ENCODE measurements around the gene SH2D1B.
"Not testable (repeated sequence)": the region's sequence is repeated elsewhere in the genome, so short reads cannot be mapped to it uniquely, and the experiment has no call there.

SH2D1B gene

DNA sequence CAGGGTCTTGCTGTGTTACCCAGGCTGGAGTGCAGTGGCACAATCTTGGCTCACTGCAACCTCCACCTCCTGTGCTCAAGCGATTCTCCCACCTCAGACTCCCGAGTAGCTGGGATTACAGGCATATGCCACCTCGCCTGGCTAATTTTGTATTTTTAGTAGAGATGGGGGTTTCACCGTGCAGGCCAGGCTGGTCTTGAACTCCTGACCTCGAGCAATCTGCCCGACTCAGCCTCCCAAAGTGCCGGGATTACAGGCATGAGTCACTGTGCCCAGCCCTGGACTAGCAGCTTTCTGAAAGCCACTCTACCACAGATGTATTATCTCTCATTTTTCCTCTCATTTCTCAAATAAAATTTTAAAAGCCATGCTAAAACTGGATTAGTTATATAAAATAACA is 6.6 kb upstream of the SH2D1B start:
- not testable (repeated sequence) for H3K14ac ChIP-seq (ENCODE audit: low read length in 2 of 2); H4K8ac ChIP-seq (ENCODE audit: low read length); H3K27ac ChIP-seq (ENCODE audit: low read length, poor library complexity, severe bottlenecking); H4K91ac ChIP-seq (ENCODE audit: low read length); H2BK12ac ChIP-seq (ENCODE audit: low read length in 2 of 2); H3K9me3 ChIP-seq (ENCODE audit: control insufficient read depth, low read length); H3K9ac ChIP-seq (ENCODE audit: low read length); H2BK15ac ChIP-seq (ENCODE audit: low read depth, poor library complexity, severe bottlenecking); H3K4me2 ChIP-seq (ENCODE audit: low read length, poor library complexity, severe bottlenecking); H3K4ac ChIP-seq (ENCODE audit: low read depth in 1 of 2, low read length in 2 of 2); H2BK120ac ChIP-seq (ENCODE audit: low read depth, low read length); H3K4me3 ChIP-seq (ENCODE audit: insufficient read depth in 1 of 2, low read depth in 1 of 2, low read length in 2 of 2); H2BK5ac ChIP-seq (ENCODE audit: low read depth, low read length, poor library complexity, severe bottlenecking); H3K18ac ChIP-seq (ENCODE audit: low read depth in 1 of 2, low read length in 2 of 2); H3K23ac ChIP-seq (ENCODE audit: low read length in 2 of 2); H2AFZ ChIP-seq (ENCODE audit: low read depth, low read length); H3K36me3 ChIP-seq (ENCODE audit: control insufficient read depth in 1 of 2, insufficient read depth in 2 of 2, low read depth in 1 of 2, low read length in 2 of 2); H3K4me1 ChIP-seq (ENCODE audit: control insufficient read depth, insufficient read depth, low read depth, low read length); H3K79me1 ChIP-seq (replicated peaks; ENCODE audit: low read length, poor library complexity, severe bottlenecking); H2AK5ac ChIP-seq (ENCODE audit: low read length, severe bottlenecking); H3K27me3 ChIP-seq (ENCODE audit: control insufficient read depth in 1 of 2, insufficient read depth in 1 of 2, low read length in 2 of 2); DNase-seq
- 73% methylated on average over 5 of the region's 7 CpGs for WGBS

DNA sequence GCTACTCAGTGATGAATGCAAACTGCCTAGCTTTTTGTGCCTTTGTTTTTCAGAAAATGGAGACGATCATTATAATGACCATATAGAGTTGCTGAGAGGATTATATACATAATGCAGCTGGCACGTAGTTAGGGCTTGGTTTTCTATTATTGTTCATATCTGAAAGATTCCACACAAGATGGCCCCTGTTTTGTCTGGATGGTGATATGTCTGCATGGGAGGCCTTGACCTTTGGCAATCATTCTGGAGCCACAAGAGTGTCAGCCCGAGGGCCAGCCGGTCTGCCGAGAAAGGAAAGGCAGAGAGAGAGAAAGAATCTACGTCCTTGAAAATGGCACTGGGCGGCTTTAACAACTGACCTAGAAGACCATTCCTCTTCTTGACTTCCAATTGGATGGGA is 5.7 kb upstream of the SH2D1B start:
- H4K8ac ChIP-seq (ENCODE audit: low read length) = no peak overlapping the region
- WGBS = over 99% methylated on average over 6 of the region's 7 CpGs
- no peak overlapping the region for H3K4me2 ChIP-seq (ENCODE audit: low read length, poor library complexity, severe bottlenecking)
- no peak overlapping the region for H3K4ac ChIP-seq (ENCODE audit: low read depth in 1 of 2, low read length in 2 of 2)
- no peak overlapping the region for H2BK12ac ChIP-seq (ENCODE audit: low read length in 2 of 2)
- H2BK15ac ChIP-seq (ENCODE audit: low read depth, poor library complexity, severe bottlenecking) = no peak overlapping the region
- H3K27me3 ChIP-seq (ENCODE audit: control insufficient read depth in 1 of 2, insufficient read depth in 1 of 2, low read length in 2 of 2) = no peaks in the 10 kb centered on the region
- no peak overlapping the region for H2BK5ac ChIP-seq (ENCODE audit: low read depth, low read length, poor library complexity, severe bottlenecking)
- H2AK5ac ChIP-seq (ENCODE audit: low read length, severe bottlenecking) = no peak overlapping the region
- H3K36me3 ChIP-seq (ENCODE audit: control insufficient read depth in 1 of 2, insufficient read depth in 2 of 2, low read depth in 1 of 2, low read length in 2 of 2) = no peaks in the 10 kb centered on the region
- no peak overlapping the region for H3K27ac ChIP-seq (ENCODE audit: low read length, poor library complexity, severe bottlenecking)
- H3K23ac ChIP-seq (ENCODE audit: low read length in 2 of 2) = no peak overlapping the region
- no peak overlapping the region for H3K9ac ChIP-seq (ENCODE audit: low read length)
- H2AFZ ChIP-seq (ENCODE audit: low read depth, low read length) = no peak overlapping the region
- no peaks in the 10 kb centered on the region for H3K4me1 ChIP-seq (ENCODE audit: control insufficient read depth, insufficient read depth, low read depth, low read length)
- peaks cover 7% of the 10 kb centered on the region for H3K9me3 ChIP-seq (ENCODE audit: control insufficient read depth, low read length)
- no peak overlapping the region for H3K18ac ChIP-seq (ENCODE audit: low read depth in 1 of 2, low read length in 2 of 2)
- H3K4me3 ChIP-seq (ENCODE audit: insufficient read depth in 1 of 2, low read depth in 1 of 2, low read length in 2 of 2) = no peak overlapping the region
- no peak overlapping the region for H3K14ac ChIP-seq (ENCODE audit: low read length in 2 of 2)
- no peak for DNase-seq
- H4K91ac ChIP-seq (ENCODE audit: low read length) = no peak overlapping the region
- no peak overlapping the region for H2BK120ac ChIP-seq (ENCODE audit: low read depth, low read length)
- no peaks in the 10 kb centered on the region for H3K79me1 ChIP-seq (replicated peaks; ENCODE audit: low read length, poor library complexity, severe bottlenecking)

DNA sequence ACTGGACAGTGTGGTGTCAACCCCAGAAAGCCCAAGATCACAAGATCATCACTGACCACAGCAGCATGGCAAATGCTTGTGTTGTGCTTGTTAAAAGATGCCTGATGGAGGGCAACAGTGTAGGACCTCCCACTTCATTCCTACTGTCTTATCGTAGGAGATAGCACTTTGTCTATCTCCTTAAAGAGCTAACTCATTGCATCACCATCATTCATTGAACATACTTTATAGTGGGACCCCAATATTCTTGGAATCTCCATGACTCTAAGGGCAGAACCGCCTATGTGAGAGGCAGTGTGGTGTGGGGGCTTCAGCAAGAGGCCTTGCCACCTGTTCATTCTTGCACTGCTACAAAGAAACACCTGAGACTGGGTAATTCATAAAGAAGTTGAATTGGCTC is 5.0 kb upstream of the SH2D1B start:
- Histone ChIP-seq H2BK15ac (ENCODE audit: low read depth, poor library complexity, severe bottlenecking) (no peak overlapping the region), H3K23ac (ENCODE audit: low read length in 2 of 2) (no peak overlapping the region), H3K14ac (ENCODE audit: low read length in 2 of 2) (no peak overlapping the region), H3K36me3 (ENCODE audit: control insufficient read depth in 1 of 2, insufficient read depth in 2 of 2, low read depth in 1 of 2, low read length in 2 of 2) (no peaks in the 10 kb centered on the region), H3K79me1 (replicated peaks; ENCODE audit: low read length, poor library complexity, severe bottlenecking) (no peaks in the 10 kb centered on the region), H2AFZ (ENCODE audit: low read depth, low read length) (no peak overlapping the region), H2AK5ac (ENCODE audit: low read length, severe bottlenecking) (no peak overlapping the region), H3K9me3 (ENCODE audit: control insufficient read depth, low read length) (peaks cover 7% of the 10 kb centered on the region), H2BK5ac (ENCODE audit: low read depth, low read length, poor library complexity, severe bottlenecking) (no peak overlapping the region), H3K4ac (ENCODE audit: low read depth in 1 of 2, low read length in 2 of 2) (no peak overlapping the region), H4K8ac (ENCODE audit: low read length) (no peak overlapping the region), H3K4me2 (ENCODE audit: low read length, poor library complexity, severe bottlenecking) (no peak overlapping the region), H3K27ac (ENCODE audit: low read length, poor library complexity, severe bottlenecking) (no peak overlapping the region), H3K9ac (ENCODE audit: low read length) (no peak overlapping the region), H3K4me1 (ENCODE audit: control insufficient read depth, insufficient read depth, low read depth, low read length) (no peaks in the 10 kb centered on the region), H3K4me3 (ENCODE audit: insufficient read depth in 1 of 2, low read depth in 1 of 2, low read length in 2 of 2) (no peak overlapping the region), H2BK120ac (ENCODE audit: low read depth, low read length) (no peak overlapping the region), H2BK12ac (ENCODE audit: low read length in 2 of 2) (no peak overlapping the region), H4K91ac (ENCODE audit: low read length) (no peak overlapping the region), H3K18ac (ENCODE audit: low read depth in 1 of 2, low read length in 2 of 2) (no peak overlapping the region), H3K27me3 (ENCODE audit: control insufficient read depth in 1 of 2, insufficient read depth in 1 of 2, low read length in 2 of 2) (no peaks in the 10 kb centered on the region)
- 89% methylated on average over 2 of the region's 2 CpGs for WGBS
- no peak for DNase-seq

DNA sequence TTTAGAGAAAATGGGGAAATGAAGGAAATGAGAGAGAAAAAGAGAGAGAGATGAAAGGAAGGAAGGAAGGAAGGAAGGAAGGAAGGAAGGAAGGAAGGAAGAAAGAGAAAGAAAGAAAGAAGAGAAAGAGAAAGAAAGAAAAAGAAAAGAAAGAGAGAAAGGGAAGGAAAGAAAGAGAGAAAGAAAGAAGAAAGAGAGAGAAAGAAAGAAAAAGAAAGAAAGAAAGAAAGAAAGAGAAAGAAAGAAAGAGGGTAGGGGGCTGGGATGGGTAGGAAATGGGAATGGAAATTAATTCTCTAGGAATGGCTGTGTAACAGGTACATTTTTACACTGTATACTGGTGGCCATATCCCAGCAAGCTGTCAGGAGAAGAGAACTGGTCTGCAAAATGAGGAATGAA is 4.3 kb upstream of the SH2D1B start:
- Histone ChIP-seq H2BK15ac (ENCODE audit: low read depth, poor library complexity, severe bottlenecking) (no peak overlapping the region), H3K9me3 (ENCODE audit: control insufficient read depth, low read length) (peaks cover 7% of the 10 kb centered on the region), H4K8ac (ENCODE audit: low read length) (no peak overlapping the region), H2AFZ (ENCODE audit: low read depth, low read length) (no peak overlapping the region), H3K79me1 (replicated peaks; ENCODE audit: low read length, poor library complexity, severe bottlenecking) (no peaks in the 10 kb centered on the region), H3K4ac (ENCODE audit: low read depth in 1 of 2, low read length in 2 of 2) (no peak overlapping the region), H3K18ac (ENCODE audit: low read depth in 1 of 2, low read length in 2 of 2) (no peak overlapping the region), H3K14ac (ENCODE audit: low read length in 2 of 2) (no peak overlapping the region), H2AK5ac (ENCODE audit: low read length, severe bottlenecking) (no peak overlapping the region), H2BK120ac (ENCODE audit: low read depth, low read length) (no peak overlapping the region), H2BK5ac (ENCODE audit: low read depth, low read length, poor library complexity, severe bottlenecking) (no peak overlapping the region), H3K36me3 (ENCODE audit: control insufficient read depth in 1 of 2, insufficient read depth in 2 of 2, low read depth in 1 of 2, low read length in 2 of 2) (no peaks in the 10 kb centered on the region), H3K4me2 (ENCODE audit: low read length, poor library complexity, severe bottlenecking) (no peak overlapping the region), H2BK12ac (ENCODE audit: low read length in 2 of 2) (no peak overlapping the region), H3K4me3 (ENCODE audit: insufficient read depth in 1 of 2, low read depth in 1 of 2, low read length in 2 of 2) (no peak overlapping the region), H3K9ac (ENCODE audit: low read length) (no peak overlapping the region), H3K23ac (ENCODE audit: low read length in 2 of 2) (no peak overlapping the region), H3K27me3 (ENCODE audit: control insufficient read depth in 1 of 2, insufficient read depth in 1 of 2, low read length in 2 of 2) (no peaks in the 10 kb centered on the region), H4K91ac (ENCODE audit: low read length) (no peak overlapping the region), H3K27ac (ENCODE audit: low read length, poor library complexity, severe bottlenecking) (no peak overlapping the region), H3K4me1 (ENCODE audit: control insufficient read depth, insufficient read depth, low read depth, low read length) (no peaks in the 10 kb centered on the region)
- DNase-seq = no peak
